ENCODE measurements around the gene TOMM34. TPM values are rescaled to one million over a fixed set of nuclear protein-coding genes. Genes with fewer than 3 reads are reported as not detected.

The TOMM34 gene
- total and polyA plus RNA-seq, 10 donors, result 11.6 to 19.4 (median 15.9) TPM

GRCh38 chr20:44908987-44909871 lies 51.0 kb downstream of the TOMM34 start:
- DNase-seq, result no peak
- TF ChIP-seq POLR2AphosphoS5 (IDR thresholded peaks at IDR 0.05) (no peak), POLR2A (IDR thresholded peaks at IDR 0.05) (no peak)
- TF ChIP-seq, protein P1, sequence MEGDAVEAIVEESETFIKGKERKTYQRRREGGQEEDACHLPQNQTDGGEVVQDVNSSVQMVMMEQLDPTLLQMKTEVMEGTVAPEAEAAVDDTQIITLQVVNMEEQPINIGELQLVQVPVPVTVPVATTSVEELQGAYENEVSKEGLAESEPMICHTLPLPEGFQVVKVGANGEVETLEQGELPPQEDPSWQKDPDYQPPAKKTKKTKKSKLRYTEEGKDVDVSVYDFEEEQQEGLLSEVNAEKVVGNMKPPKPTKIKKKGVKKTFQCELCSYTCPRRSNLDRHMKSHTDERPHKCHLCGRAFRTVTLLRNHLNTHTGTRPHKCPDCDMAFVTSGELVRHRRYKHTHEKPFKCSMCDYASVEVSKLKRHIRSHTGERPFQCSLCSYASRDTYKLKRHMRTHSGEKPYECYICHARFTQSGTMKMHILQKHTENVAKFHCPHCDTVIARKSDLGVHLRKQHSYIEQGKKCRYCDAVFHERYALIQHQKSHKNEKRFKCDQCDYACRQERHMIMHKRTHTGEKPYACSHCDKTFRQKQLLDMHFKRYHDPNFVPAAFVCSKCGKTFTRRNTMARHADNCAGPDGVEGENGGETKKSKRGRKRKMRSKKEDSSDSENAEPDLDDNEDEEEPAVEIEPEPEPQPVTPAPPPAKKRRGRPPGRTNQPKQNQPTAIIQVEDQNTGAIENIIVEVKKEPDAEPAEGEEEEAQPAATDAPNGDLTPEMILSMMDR (IDR thresholded peaks at IDR 0.05 in 8 of 11, conservative IDR thresholded peaks at IDR 0.05 in 3 of 11), result no peak
- no peaks in the 10 kb centered on the region for H3K9me3 ChIP-seq
- 31 to 34% (median 32%) methylated on average over 14 of the region's 14 CpGs for WGBS, 5 donors
- intact Hi-C loops (cut with DNase I; ENCODE audit: low total_unique reads), result no loop called here
- peak overlapping the region; percentile 55 to 93 (median 72) for H3K4me3 ChIP-seq
- H3K27me3 ChIP-seq (replicated peaks in 1 of 7), result no peaks in the 10 kb centered on the region
- H3K36me3 ChIP-seq, result peaks cover 10 to 63% (median 41%) of the 10 kb centered on the region in 6 donors
- H3K27ac ChIP-seq, result peak overlapping the region in 4 of 8 donors; percentile 36 to 74 (median 64)
- peaks cover 7 to 33% (median 23%) of the 10 kb centered on the region in 6 donors for H3K4me1 ChIP-seq

- no peaks in the 10 kb centered on the region for H3K27me3 ChIP-seq (replicated peaks in 1 of 7)
- no peak overlapping the region for H3K4me3 ChIP-seq
- DNase-seq, result no peak
- WGBS, 5 donors, result 91 to 97% (median 92%) methylated on average over 5 of the region's 5 CpGs
- H3K9me3 ChIP-seq, result no peaks in the 10 kb centered on the region
- intact Hi-C loops (cut with DNase I; ENCODE audit: low total_unique reads), result no loop called here
- TF ChIP-seq POLR2AphosphoS5 (IDR thresholded peaks at IDR 0.05), result no peak
- TF ChIP-seq, protein P1 (IDR thresholded peaks at IDR 0.05 in 8 of 11, conservative IDR thresholded peaks at IDR 0.05 in 3 of 11), result no peak
- no peak for TF ChIP-seq POLR2A (IDR thresholded peaks at IDR 0.05)
- H3K27ac ChIP-seq, result no peak overlapping the region
- H3K4me1 ChIP-seq, result peaks cover 11 to 46% (median 27%) of the 10 kb centered on the region in 6 donors
- peaks cover 10 to 93% (median 71%) of the 10 kb centered on the region in 6 donors for H3K36me3 ChIP-seq
These were observed 55.8 kb downstream of the TOMM34 start for GRCh38 chr20:44904377-44904776.

GRCh38 chr20:44901974-44902373 lies 58.2 kb downstream of the TOMM34 start:
- TF ChIP-seq POLR2A (IDR thresholded peaks at IDR 0.05), result no peak
- no peak for TF ChIP-seq POLR2AphosphoS5 (IDR thresholded peaks at IDR 0.05)
- TF ChIP-seq, protein P1 (IDR thresholded peaks at IDR 0.05 in 8 of 11, conservative IDR thresholded peaks at IDR 0.05 in 3 of 11), result no peak
- Histone ChIP-seq H3K9me3 (no peaks in the 10 kb centered on the region), H3K36me3 (peaks cover 10 to 80% (median 57%) of the 10 kb centered on the region in 6 donors), H3K4me3 (no peak overlapping the region), H3K4me1 (peaks cover 22 to 61% (median 45%) of the 10 kb centered on the region in 6 donors), H3K27ac (no peak overlapping the region), H3K27me3 (replicated peaks in 1 of 7) (no peaks in the 10 kb centered on the region)
- intact Hi-C loops (cut with DNase I; ENCODE audit: low total_unique reads), result no loop called here
- 83 to 98% (median 92%) methylated on average over 2 of the region's 2 CpGs for WGBS, 5 donors
- DNase-seq, result no peak

DNA sequence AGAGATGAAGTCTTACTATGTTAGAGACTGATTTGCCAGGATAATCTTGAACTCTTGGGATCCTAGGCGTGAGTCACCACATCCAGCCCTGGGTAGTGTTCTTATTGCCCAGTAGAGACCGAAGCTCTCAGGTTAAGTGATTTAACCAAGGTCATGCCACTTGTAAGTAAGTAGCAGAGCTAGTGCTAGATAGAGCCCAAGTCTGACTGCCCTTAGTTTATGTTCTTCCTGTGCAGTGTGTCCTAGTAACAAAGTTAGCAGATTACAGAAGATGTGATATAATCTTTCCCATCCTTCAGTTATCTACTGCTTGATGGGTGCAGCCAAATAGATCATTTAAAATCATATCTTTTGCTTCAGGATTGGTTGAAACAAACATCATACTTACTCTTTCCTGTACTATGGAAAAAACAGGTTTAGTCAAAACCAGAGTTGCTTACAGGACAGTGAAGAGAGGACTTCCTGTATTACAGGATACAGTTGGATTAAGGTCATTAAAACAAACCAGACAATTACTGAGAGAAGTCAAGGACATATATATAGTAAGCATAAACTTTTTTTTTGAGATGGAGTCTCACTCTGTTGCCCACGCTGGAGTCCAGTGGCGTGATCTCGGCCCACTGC lies 59.9 kb downstream of the TOMM34 start:
- H3K36me3 ChIP-seq, result peaks cover 5 to 64% (median 41%) of the 10 kb centered on the region in 6 donors
- TF ChIP-seq, protein P1 (IDR thresholded peaks at IDR 0.05 in 8 of 11, conservative IDR thresholded peaks at IDR 0.05 in 3 of 11), result no peak
- no peak for TF ChIP-seq POLR2A (IDR thresholded peaks at IDR 0.05)

More for the DNA sequence above, 59.9 kb downstream of the TOMM34 start:
- no peak overlapping the region for H3K4me3 ChIP-seq
- peak overlapping the region in 5 of 8 donors; percentile 4 to 55 (median 12) for H3K27ac ChIP-seq
- peaks cover 38 to 77% (median 61%) of the 10 kb centered on the region in 6 donors for H3K4me1 ChIP-seq
- 69 to 81% (median 75%) methylated on average over 5 of the region's 5 CpGs for WGBS, 5 donors
- intact Hi-C loops (cut with DNase I; ENCODE audit: low total_unique reads), result no loop called here
- H3K9me3 ChIP-seq, result no peaks in the 10 kb centered on the region
- H3K27me3 ChIP-seq (replicated peaks in 1 of 7), result no peaks in the 10 kb centered on the region
- no peak for DNase-seq

Measured in spleen (tissue), 11 donors.